ENCODE measurements around the gene OXER1. TPM values are rescaled to one million over a fixed set of nuclear protein-coding genes. Genes with fewer than 3 reads are reported as not detected.

Gene OXER1
- polyA plus RNA-seq, 1 experiment = 0.27 TPM

DNA sequence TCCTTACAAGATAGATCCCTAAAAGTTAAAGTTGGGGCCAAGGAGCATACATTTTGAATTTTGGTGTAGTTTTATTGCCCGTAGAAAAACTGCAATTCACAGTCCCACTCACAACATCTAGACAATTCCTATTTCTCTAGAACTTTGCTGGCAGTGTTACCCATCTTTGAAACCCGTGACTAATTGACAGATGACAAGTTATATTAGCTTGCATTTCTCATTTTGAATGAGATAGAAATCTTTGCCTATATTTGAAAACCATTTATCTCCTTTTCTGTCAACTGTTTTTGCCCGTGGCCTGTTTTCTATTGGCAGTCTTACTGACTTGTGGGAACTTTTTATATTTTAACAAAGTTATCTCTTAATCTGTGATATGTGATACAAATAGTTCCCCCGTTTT is 50.0 kb downstream of the OXER1 start:
- H3K27ac ChIP-seq (ENCODE audit: low read depth, low read length) = no peak overlapping the region
- no peaks in the 10 kb centered on the region for H3K9me3 ChIP-seq (ENCODE audit: control insufficient read depth, insufficient read depth, low read length)
- TF ChIP-seq, protein P1, sequence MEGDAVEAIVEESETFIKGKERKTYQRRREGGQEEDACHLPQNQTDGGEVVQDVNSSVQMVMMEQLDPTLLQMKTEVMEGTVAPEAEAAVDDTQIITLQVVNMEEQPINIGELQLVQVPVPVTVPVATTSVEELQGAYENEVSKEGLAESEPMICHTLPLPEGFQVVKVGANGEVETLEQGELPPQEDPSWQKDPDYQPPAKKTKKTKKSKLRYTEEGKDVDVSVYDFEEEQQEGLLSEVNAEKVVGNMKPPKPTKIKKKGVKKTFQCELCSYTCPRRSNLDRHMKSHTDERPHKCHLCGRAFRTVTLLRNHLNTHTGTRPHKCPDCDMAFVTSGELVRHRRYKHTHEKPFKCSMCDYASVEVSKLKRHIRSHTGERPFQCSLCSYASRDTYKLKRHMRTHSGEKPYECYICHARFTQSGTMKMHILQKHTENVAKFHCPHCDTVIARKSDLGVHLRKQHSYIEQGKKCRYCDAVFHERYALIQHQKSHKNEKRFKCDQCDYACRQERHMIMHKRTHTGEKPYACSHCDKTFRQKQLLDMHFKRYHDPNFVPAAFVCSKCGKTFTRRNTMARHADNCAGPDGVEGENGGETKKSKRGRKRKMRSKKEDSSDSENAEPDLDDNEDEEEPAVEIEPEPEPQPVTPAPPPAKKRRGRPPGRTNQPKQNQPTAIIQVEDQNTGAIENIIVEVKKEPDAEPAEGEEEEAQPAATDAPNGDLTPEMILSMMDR (IDR thresholded peaks at IDR 0.05; ENCODE audit: low read depth, low read length) = no peak
- no peak overlapping the region for H3K4me3 ChIP-seq (ENCODE audit: low read depth, low read length)
- ChIA-PET POLR2A (no interaction called here), CTCF (no interaction called here)
- DNase-seq (ENCODE audit: low read depth, low spot score) = no peak
- no peaks in the 10 kb centered on the region for H3K27me3 ChIP-seq (ENCODE audit: control insufficient read depth, insufficient read depth, low read length)

DNA sequence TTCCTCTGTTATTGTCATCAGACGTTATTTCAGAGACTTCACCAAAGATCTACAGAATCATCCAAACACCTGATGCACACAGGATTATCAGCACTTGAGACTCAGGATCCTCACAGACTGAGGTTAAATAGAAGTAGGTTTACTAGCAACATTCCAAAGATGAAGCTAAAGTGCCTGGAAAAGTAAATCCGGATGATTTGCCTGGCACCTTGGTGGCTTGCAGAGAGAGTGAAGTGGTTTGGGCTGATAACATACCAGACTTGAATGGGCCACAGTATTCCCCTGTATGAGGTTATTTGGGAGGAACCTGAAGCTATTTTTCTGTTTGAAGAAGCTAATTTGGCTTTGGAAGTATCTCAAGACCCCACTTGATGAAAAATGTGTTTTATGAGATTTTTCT is 51.0 kb downstream of the OXER1 start:
- ChIA-PET CTCF (interaction anchor here (0.7 kb wide), 1 partner anchor 864 kb away, joined by 5 read pairs; no protein-coding TSS in a partner anchor), POLR2A (interaction anchor here (0.6 kb wide), 1 partner anchor 18 kb away, joined by 3 read pairs; no protein-coding TSS in a partner anchor)
- Histone ChIP-seq H3K9me3 (ENCODE audit: control insufficient read depth, insufficient read depth, low read length) (no peaks in the 10 kb centered on the region), H3K27me3 (ENCODE audit: control insufficient read depth, insufficient read depth, low read length) (no peaks in the 10 kb centered on the region), H3K4me3 (ENCODE audit: low read depth, low read length) (no peak overlapping the region), H3K27ac (ENCODE audit: low read depth, low read length) (no peak overlapping the region)
- no peak for DNase-seq (ENCODE audit: low read depth, low spot score)
- TF ChIP-seq, protein P1 (IDR thresholded peaks at IDR 0.05; ENCODE audit: low read depth, low read length) = no peak

Small RNAs within 50 kb of the gene (small RNA-seq; reads per million reads assigned to genes)
- gene RNU6-137P (ENCODE audit: insufficient read length, low read depth) = not detected

Other genes with a start within 250 kb of the OXER1 start
- gene MTA3, start 195.5 kb downstream of the OXER1 start, polyA plus RNA-seq (2011; rRNA removed) = 41.9 and 51.0 TPM in 2 replicates
- gene HAAO, start 28.4 kb upstream of the OXER1 start, polyA plus RNA-seq (2011; rRNA removed) = 3.1 and 4.2 TPM in 2 replicates

All from AG04450 (cell line).